Thymus (tissue), 11 donors: ENCODE results near the gene ABI2. TPM values are rescaled to one million over a fixed set of nuclear protein-coding genes. Genes with fewer than 3 reads are reported as not detected.
"Not testable (repeated sequence)": the region's sequence is repeated elsewhere in the genome, so short reads cannot be mapped to it uniquely, and the experiment has no call there.

Experiments
- DNase-seq, 9 donors: peaks; one replicate each; pipeline ENCODE4 v3.0.0-alpha.2; 2013; ENCODE audit warnings: low spot score in 9 of 9, low read depth in 6 of 9, missing footprints in 1 of 9
- H3K27ac ChIP-seq, 2 donors: one replicate each; pipeline ENCODE4 v1.5.1; 2013; ENCODE audit warnings: control low read depth in 1 of 2, low read depth in 1 of 2, low read length in 1 of 2, mild to moderate bottlenecking in 1 of 2, moderate library complexity in 1 of 2
- H3K27me3 ChIP-seq, 2 donors: one replicate each; pipeline ENCODE4 v1.5.1; 2013; ENCODE audit warnings: low read length in 1 of 2; ENCODE audit not compliant: control insufficient read depth in 2 of 2, insufficient read depth in 1 of 2
- H3K36me3 ChIP-seq, 2 donors: one replicate each; pipeline ENCODE4 v1.5.1; 2013; ENCODE audit warnings: low read length in 1 of 2, mild to moderate bottlenecking in 1 of 2, moderate library complexity in 1 of 2; ENCODE audit not compliant: control insufficient read depth in 2 of 2, insufficient read depth in 2 of 2
- H3K4me1 ChIP-seq, 2 donors: one replicate each; pipeline ENCODE4 v1.5.1; 2013; ENCODE audit warnings: low read length in 2 of 2; ENCODE audit not compliant: control insufficient read depth in 2 of 2, insufficient read depth in 2 of 2
- H3K4me3 ChIP-seq, 2 donors: one replicate each; pipeline ENCODE4 v1.5.1; 2013; ENCODE audit warnings: low read length in 2 of 2, control low read depth in 1 of 2, mild to moderate bottlenecking in 1 of 2
- H3K9me3 ChIP-seq, 2 donors: one replicate each; pipeline ENCODE4 v1.5.1; 2013; ENCODE audit warnings: low read length in 1 of 2, mild to moderate bottlenecking in 1 of 2; ENCODE audit not compliant: control insufficient read depth in 2 of 2, insufficient read depth in 1 of 2
- WGBS: extraction: QIAGEN DNeasy Blood & Tissue Kit; methylation state at CpG from one replicate; pipeline ENCODE4 v1.1.7; 2013; 5-methylcytosine and 5-hydroxymethylcytosine counted together
- polyA plus RNA-seq: library from polyadenylated mRNA; stranded (reverse); fragments of 200-250 nt; gene quantifications from one replicate; pipeline ENCODE4 v1.2.3, GENCODE V29; 2013
- total RNA-seq: library from RNA; stranded (reverse); fragments of 120-200 nt; gene quantifications from one replicate; pipeline ENCODE4 v1.2.4, GENCODE V29; 2013
- donor health status: healthy.

The ABI2 gene
- total and polyA plus RNA-seq, 2 donors: 15.2 to 19.5 TPM

- no peaks in the 10 kb centered on the region for H3K4me1 ChIP-seq
- H3K9me3 ChIP-seq: no peaks in the 10 kb centered on the region
- no peak overlapping the region for H3K27ac ChIP-seq
- 97% methylated on average over 1 of the region's 1 CpG for WGBS
- no peak overlapping the region for H3K4me3 ChIP-seq
- peaks cover 12 to 38% of the 10 kb centered on the region in 2 donors for H3K36me3 ChIP-seq
- H3K27me3 ChIP-seq: no peaks in the 10 kb centered on the region
- no peak for DNase-seq
Observed at GRCh38 chr2:203399031-203399430, 70.8 kb downstream of the ABI2 start.

GRCh38 chr2:203400805-203401585 lies 72.8 kb downstream of the ABI2 start:
- DNase-seq: no peak
- 99% methylated on average over 2 of the region's 2 CpGs for WGBS
- no peak overlapping the region for H3K4me3 ChIP-seq
- peaks cover 7 to 22% of the 10 kb centered on the region in 2 donors for H3K36me3 ChIP-seq
- H3K9me3 ChIP-seq: no peaks in the 10 kb centered on the region
- H3K4me1 ChIP-seq: no peaks in the 10 kb centered on the region
- no peaks in the 10 kb centered on the region for H3K27me3 ChIP-seq
- H3K27ac ChIP-seq: no peak overlapping the region

GRCh38 chr2:203404996-203405395 lies 76.8 kb downstream of the ABI2 start:
- Histone ChIP-seq H3K4me1 (no peaks in the 10 kb centered on the region), H3K36me3 (peaks cover 4 to 34% of the 10 kb centered on the region in 2 donors), H3K27ac (no peak overlapping the region), H3K4me3 (no peak overlapping the region), H3K27me3 (no peaks in the 10 kb centered on the region), H3K9me3 (no peaks in the 10 kb centered on the region)
- no peak for DNase-seq

GRCh38 chr2:203407496-203407895 lies 79.3 kb downstream of the ABI2 start:
- Histone ChIP-seq H3K36me3 (peaks cover 7 to 43% of the 10 kb centered on the region in 2 donors), H3K4me1 (no peaks in the 10 kb centered on the region), H3K9me3 (no peaks in the 10 kb centered on the region), H3K4me3 (no peak overlapping the region), H3K27ac (no peak overlapping the region), H3K27me3 (no peaks in the 10 kb centered on the region)
- DNase-seq: no peak

- H3K36me3 ChIP-seq: peaks cover 5 to 33% of the 10 kb centered on the region in 2 donors
- H3K27me3 ChIP-seq: no peaks in the 10 kb centered on the region
- H3K4me1 ChIP-seq: no peaks in the 10 kb centered on the region
- H3K4me3 ChIP-seq: no peak overlapping the region
- DNase-seq: no peak
- H3K9me3 ChIP-seq: no peaks in the 10 kb centered on the region
- 83% methylated on average over 7 of the region's 7 CpGs for WGBS
- no peak overlapping the region for H3K27ac ChIP-seq
Observed at GRCh38 chr2:203412546-203413331, 84.5 kb downstream of the ABI2 start.

GRCh38 chr2:203413796-203414195 lies 85.6 kb downstream of the ABI2 start:
- no peak overlapping the region for H3K4me3 ChIP-seq
- peaks cover 1 to 4% of the 10 kb centered on the region in 2 donors for H3K9me3 ChIP-seq
- no peak overlapping the region for H3K27ac ChIP-seq
- no peaks in the 10 kb centered on the region for H3K27me3 ChIP-seq
- peaks cover 12 to 40% of the 10 kb centered on the region in 2 donors for H3K36me3 ChIP-seq
- H3K4me1 ChIP-seq: no peaks in the 10 kb centered on the region
- no peak for DNase-seq

- H3K27ac ChIP-seq: no peak overlapping the region
- H3K27me3 ChIP-seq: no peaks in the 10 kb centered on the region
- WGBS: 97% methylated on average over 8 of the region's 8 CpGs
- H3K36me3 ChIP-seq: peaks cover 20 to 39% of the 10 kb centered on the region in 2 donors
- H3K4me1 ChIP-seq: no peaks in the 10 kb centered on the region
- H3K9me3 ChIP-seq: peaks cover 1 to 4% of the 10 kb centered on the region in 2 donors
- no peak overlapping the region for H3K4me3 ChIP-seq
- no peak for DNase-seq
Observed at GRCh38 chr2:203418271-203418670, 90.1 kb downstream of the ABI2 start.

- H3K4me3 ChIP-seq: no peak overlapping the region
- no peaks in the 10 kb centered on the region for H3K27me3 ChIP-seq
- DNase-seq: no peak
- peaks cover 7 to 28% of the 10 kb centered on the region in 2 donors for H3K36me3 ChIP-seq
- 99% methylated on average over 2 of the region's 2 CpGs for WGBS
- H3K9me3 ChIP-seq: no peaks in the 10 kb centered on the region
- H3K4me1 ChIP-seq: peaks cover 0 to 2% of the 10 kb centered on the region in 2 donors
- H3K27ac ChIP-seq: no peak overlapping the region
Observed at GRCh38 chr2:203427061-203427460, 98.9 kb downstream of the ABI2 start.

- not testable (repeated sequence) for H3K9me3 ChIP-seq, H3K27ac ChIP-seq, H3K27me3 ChIP-seq, H3K4me1 ChIP-seq, H3K4me3 ChIP-seq, DNase-seq
- WGBS: over 99% methylated on average over 4 of the region's 4 CpGs
- peaks cover 6 to 24% of the 10 kb centered on the region in 2 donors for H3K36me3 ChIP-seq
Observed at GRCh38 chr2:203429643-203430042, 101.4 kb downstream of the ABI2 start.
